ENCODE measurements around the gene PRRC2B. TPM values are rescaled to one million over a fixed set of nuclear protein-coding genes. Genes with fewer than 3 reads are reported as not detected.

PRRC2B gene
- total RNA-seq, 2 donors from 2014 or later = 122 to 246 TPM

DNA sequence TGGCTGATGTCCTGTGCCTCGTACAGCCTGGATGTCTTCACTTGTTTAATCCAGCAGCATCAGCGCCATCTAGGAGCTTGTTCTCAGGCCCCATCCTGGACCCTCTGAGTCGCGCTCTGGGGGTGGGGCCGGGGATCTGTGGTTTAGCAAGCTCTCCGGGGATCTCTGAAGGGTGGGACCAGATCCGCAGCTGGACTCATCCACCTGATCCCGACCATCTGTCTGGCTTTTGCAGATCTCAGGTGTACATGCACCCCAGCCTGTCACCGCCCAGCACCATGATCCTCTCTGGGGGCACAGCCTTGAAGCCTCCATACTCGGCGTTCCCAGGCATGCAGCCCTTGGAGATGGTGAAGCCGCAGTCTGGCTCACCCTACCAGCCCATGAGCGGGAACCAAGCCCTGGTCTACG lies 93.7 kb downstream of the PRRC2B start:
- Mint-ChIP-seq H3K36me3 (peaks cover 15% of the 10 kb centered on the region), H3K27ac (peak overlapping the region in 1 of 2 donors; percentile 2), H3K4me3 (no peak overlapping the region), H3K9me3 (no peaks in the 10 kb centered on the region), H3K4me1 (ENCODE audit: low read depth in 2 of 2) (peaks cover 0 to 16% of the 10 kb centered on the region in 2 donors), H3K27me3 (no peaks in the 10 kb centered on the region)
- no peak for DNase-seq (ENCODE audit: low spot score)
- ATAC-seq = no peak

DNA sequence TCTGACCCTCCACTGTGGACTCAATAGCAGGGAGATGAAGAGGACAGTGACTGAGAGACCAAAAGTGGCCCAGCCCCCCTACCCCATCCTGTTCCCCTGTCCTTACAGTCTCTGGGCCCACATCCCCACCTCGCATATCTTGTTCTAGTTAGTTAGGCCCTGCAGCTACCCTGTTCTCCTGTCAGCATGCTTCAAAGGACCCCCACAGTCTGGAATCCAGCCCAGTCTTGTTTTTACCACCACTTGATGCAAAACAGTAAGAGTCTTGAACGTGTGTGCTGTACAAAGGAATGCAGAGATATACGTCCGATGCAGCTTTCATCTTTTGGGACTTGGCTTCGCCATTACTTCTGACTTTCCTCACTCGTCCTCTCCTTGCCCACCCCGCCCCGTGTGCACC lies 96.6 kb downstream of the PRRC2B start:
- DNase-seq (ENCODE audit: low spot score) (no peak), ATAC-seq (no peak)
- Mint-ChIP-seq H3K27ac (no peak overlapping the region), H3K36me3 (peaks cover 22% of the 10 kb centered on the region), H3K4me1 (ENCODE audit: low read depth in 2 of 2) (peaks cover 0 to 16% of the 10 kb centered on the region in 2 donors), H3K4me3 (no peak overlapping the region), H3K9me3 (no peaks in the 10 kb centered on the region), H3K27me3 (no peaks in the 10 kb centered on the region)

DNA sequence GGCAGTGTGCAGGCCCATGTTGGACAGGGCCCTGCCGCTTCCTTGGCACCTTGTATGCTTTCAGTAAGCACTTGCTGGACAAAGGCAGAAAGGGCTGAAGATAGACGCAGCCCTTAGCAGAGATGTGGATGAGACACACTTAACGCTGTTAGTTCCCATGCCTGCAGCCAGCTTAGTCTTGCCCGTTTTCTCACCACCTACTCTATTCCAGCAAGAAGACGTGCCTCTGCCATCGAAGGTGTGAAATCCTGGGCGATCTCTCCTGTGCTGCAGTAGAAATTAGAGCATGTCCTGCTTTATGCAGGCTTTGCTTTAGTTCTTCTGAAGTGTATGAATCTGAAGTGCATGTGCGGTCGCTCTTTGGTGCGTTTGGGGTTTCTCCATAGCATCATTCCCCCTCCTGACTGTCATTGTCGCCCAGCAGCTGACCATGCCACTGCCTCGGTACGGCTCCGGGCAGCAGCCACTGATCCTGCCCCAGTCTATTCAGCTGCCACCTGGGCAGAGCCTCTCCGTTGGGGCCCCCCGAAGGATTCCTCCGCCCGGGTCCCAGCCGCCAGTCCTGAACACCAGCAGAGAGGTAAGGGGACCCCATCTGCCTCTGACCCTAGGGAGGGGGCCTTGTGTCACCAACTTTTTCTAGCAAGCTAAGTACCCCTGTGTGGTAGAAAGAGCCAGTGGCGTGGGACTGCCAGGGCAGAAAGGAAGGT lies 97.3 kb downstream of the PRRC2B start:
- no peak overlapping the region for H3K27ac Mint-ChIP-seq
- peaks cover 0 to 16% of the 10 kb centered on the region in 2 donors for H3K4me1 Mint-ChIP-seq (ENCODE audit: low read depth in 2 of 2)
- H3K36me3 Mint-ChIP-seq = peaks cover 22% of the 10 kb centered on the region
- no peak for ATAC-seq
- DNase-seq (ENCODE audit: low spot score) = no peak
- no peak overlapping the region for H3K4me3 Mint-ChIP-seq
- H3K27me3 Mint-ChIP-seq = no peaks in the 10 kb centered on the region
- no peaks in the 10 kb centered on the region for H3K9me3 Mint-ChIP-seq

DNA sequence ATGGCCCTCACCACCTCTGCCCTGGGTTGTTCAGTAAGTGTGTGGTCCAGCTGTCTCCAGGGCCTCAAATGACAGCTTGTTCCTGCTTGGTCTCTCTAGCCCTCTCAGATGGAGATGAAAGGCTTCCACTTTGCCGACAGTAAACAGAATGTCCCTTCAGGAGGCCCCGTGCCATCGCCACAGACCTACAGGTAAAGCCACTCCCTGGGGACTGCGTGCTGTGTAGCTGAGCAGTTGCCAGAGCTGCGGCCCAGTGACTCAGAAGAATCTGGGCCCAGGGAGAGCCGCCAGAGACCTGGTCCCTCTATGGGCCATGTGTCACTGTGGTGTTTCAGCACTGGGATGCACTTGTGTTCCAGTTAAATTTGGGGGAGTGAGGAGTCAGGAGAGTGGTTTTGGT lies 98.2 kb downstream of the PRRC2B start:
- ATAC-seq = no peak
- Mint-ChIP-seq H3K27ac (no peak overlapping the region), H3K36me3 (peaks cover 22% of the 10 kb centered on the region), H3K9me3 (no peaks in the 10 kb centered on the region), H3K4me1 (ENCODE audit: low read depth in 2 of 2) (peaks cover 0 to 16% of the 10 kb centered on the region in 2 donors), H3K4me3 (no peak overlapping the region), H3K27me3 (no peaks in the 10 kb centered on the region)
- no peak for DNase-seq (ENCODE audit: low spot score)

DNA sequence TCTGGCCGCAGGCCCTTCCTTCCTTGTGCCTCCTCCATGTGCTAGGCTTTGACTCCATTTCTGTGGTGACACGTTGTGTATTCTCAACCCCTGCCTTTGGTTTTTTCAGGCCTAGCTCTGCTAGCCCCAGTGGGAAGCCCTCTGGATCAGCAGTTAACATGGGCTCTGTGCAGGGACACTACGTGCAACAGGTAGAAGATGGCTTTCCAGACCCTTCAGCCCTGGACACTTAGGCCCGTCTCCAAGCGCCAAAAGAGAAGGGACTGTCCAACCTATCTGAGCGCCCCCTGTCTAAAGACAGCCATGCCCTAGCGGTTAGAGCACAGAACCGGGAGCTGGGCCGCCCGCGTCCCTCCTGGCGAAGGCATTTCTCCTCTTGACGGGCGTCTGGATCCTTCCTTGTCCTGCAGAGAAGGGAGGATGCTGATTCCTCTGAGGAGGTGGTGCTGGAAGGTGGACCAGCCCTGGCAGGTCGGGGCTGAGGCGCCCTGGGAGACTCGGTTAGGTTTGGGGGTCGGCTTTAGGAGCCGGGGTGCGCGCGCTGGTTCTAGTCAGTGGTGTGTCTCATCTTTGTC lies 100.5 kb downstream of the PRRC2B start:
- Mint-ChIP-seq H3K9me3 (no peaks in the 10 kb centered on the region), H3K27ac (no peak overlapping the region), H3K4me1 (ENCODE audit: low read depth in 2 of 2) (peaks cover 4 to 10% of the 10 kb centered on the region in 2 donors), H3K27me3 (no peaks in the 10 kb centered on the region), H3K36me3 (peaks cover 14% of the 10 kb centered on the region), H3K4me3 (no peak overlapping the region)
- ATAC-seq (no peak), DNase-seq (ENCODE audit: low spot score) (no peak)

DNA sequence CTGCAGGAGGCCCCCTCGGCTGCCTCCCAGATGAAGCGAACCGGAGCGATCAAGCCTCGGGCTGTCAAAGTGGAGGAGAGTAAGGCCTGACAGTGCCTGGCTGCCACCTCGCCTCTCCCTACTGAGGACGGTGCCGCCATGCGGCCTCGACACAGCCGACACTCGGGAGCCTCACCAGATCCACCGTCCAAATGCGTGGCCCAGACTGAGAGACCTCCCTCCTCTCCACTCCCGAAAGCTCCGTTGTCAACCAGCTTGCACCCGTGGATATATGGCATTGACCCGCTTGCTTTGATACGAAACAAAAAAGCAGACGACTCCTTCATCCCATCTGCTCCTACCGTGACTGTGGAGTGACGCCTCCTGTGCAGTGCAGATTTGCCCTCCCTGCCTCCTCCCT lies 101.9 kb downstream of the PRRC2B start:
- no peaks in the 10 kb centered on the region for H3K27me3 Mint-ChIP-seq
- ATAC-seq = no peak
- no peak overlapping the region for H3K27ac Mint-ChIP-seq
- no peak overlapping the region for H3K4me3 Mint-ChIP-seq
- no peak for DNase-seq (ENCODE audit: low spot score)
- no peaks in the 10 kb centered on the region for H3K9me3 Mint-ChIP-seq
- peaks cover 7% of the 10 kb centered on the region for H3K36me3 Mint-ChIP-seq
- H3K4me1 Mint-ChIP-seq (ENCODE audit: low read depth in 2 of 2) = peaks cover 13 to 18% of the 10 kb centered on the region in 2 donors

DNA sequence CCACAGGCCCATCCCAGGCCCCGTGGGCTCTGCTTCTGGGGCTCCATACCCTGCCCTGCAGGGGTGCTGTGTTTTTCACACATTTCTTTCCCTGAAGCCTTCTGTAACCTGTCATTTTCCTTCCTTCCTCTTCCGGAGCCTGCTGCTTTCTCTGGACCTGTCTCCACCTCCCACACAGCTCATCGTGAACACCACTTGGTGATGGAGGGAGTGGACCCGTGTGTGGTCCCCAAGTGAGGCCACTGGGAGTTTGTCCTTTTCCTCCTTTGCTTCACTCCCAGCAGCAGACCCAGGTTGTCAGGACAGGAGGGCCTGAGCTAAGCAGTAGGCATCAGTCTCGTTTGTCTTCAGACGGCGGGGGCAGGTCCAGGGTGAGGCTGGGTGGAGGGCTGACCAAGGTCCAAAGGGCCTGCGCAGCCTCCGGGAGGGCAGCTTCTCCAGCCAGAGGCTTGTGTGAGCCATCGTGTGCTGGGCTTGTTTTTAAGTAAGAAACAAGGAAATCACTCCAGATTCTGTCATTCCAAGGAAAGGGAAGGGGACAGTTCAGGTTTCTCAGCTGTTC lies 103.0 kb downstream of the PRRC2B start:
- no peak overlapping the region for H3K27ac Mint-ChIP-seq
- no peaks in the 10 kb centered on the region for H3K27me3 Mint-ChIP-seq
- no peak for DNase-seq (ENCODE audit: low spot score)
- H3K9me3 Mint-ChIP-seq = no peaks in the 10 kb centered on the region
- ATAC-seq = no peak
- no peak overlapping the region for H3K4me3 Mint-ChIP-seq
- peaks cover 7% of the 10 kb centered on the region for H3K36me3 Mint-ChIP-seq
- peaks cover 18 to 26% of the 10 kb centered on the region in 2 donors for H3K4me1 Mint-ChIP-seq (ENCODE audit: low read depth in 2 of 2)

DNA sequence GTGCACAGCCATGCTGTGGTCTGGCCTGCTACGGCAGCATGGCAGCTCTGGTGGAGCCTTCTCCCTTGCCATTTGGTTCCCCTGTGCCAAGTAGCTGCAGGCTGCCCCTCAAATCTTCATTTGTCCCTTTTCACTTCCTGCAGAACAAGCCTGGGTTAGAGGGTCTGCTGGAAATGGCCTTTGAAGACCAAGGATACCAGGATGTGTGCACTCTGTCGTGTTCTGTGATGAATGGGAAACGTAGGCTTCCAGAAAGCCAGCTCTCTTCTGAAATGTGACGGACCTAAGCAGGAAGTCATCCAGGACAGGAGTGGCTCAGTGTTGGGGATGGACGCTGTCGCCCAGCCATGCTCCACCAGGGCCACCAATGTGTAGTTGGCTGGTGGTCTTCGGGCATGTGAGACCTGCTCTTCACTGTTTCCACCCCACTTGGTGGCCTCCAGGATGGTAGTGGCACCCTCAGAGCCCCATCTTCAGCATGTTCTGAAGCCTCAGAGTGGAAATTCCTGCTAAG lies 105.4 kb downstream of the PRRC2B start:
- Mint-ChIP-seq H3K9me3 (no peaks in the 10 kb centered on the region), H3K4me3 (no peak overlapping the region), H3K27me3 (peaks cover 0 to 2% of the 10 kb centered on the region in 2 donors), H3K36me3 (no peaks in the 10 kb centered on the region), H3K27ac (peak overlapping the region; percentile 78 to 83), H3K4me1 (ENCODE audit: low read depth in 2 of 2) (peaks cover 35 to 38% of the 10 kb centered on the region in 2 donors)
- DNase-seq (ENCODE audit: low spot score) (no peak), ATAC-seq (no peak)

DNA sequence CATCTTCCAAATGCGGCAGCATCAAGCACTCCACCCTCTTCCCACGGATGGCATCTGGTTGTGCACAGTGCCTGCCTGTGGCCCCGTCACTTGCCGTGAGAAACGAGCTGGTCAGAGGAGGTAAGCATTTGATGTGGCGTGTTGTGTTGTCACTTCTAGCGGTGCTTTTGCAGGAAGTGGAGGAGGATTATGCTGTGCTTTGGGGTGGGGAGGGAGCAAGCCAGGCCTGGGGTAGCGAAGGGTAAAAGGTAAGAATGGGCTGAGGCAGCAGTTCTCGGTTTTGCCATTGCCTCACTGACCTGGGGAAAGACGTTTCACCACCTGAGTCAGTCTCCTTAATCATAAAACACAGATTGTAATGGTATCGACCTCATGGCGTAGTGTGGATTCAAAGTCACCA lies 106.5 kb downstream of the PRRC2B start:
- peaks cover 38 to 43% of the 10 kb centered on the region in 2 donors for H3K4me1 Mint-ChIP-seq (ENCODE audit: low read depth in 2 of 2)
- ATAC-seq (peak; percentile 13 to 62), DNase-seq (ENCODE audit: low spot score) (no peak)
- no peaks in the 10 kb centered on the region for H3K36me3 Mint-ChIP-seq
- peak overlapping the region; percentile 76 for H3K4me3 Mint-ChIP-seq
- H3K27me3 Mint-ChIP-seq = peaks cover 0 to 5% of the 10 kb centered on the region in 2 donors
- peak overlapping the region; percentile 78 to 83 for H3K27ac Mint-ChIP-seq
- H3K9me3 Mint-ChIP-seq = no peaks in the 10 kb centered on the region

DNA sequence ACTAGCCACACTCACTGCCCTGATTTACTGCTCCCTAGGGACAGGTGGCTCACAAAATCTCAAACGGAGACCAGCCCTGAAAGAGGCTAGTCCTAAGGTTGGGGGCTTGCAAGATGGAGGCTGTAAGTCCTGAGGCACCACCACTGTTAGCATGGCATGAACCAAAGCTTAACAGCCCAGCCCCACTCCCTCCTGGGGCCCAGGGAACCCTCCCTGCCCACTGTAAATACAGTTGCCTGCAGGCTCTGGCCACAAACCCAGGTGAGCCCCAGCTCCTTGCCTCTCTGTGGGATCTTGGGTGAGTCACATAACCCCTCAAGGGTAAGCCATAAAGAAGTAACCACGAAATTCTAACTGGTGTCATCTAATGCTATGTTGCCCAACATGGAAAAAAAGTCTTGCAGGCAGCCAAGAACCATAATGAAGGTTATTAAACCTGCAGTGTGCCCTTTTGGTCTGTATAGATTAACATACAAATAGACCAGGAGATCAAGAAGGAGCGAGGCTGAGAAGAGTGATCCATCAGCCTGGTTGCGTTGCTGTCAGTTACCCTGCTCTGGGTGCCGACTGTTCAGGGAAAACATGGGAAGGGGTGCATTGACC lies 107.2 kb downstream of the PRRC2B start:
- Mint-ChIP-seq H3K27me3 (peaks cover 0 to 5% of the 10 kb centered on the region in 2 donors), H3K36me3 (no peaks in the 10 kb centered on the region), H3K4me3 (peak overlapping the region; percentile 76), H3K27ac (peak overlapping the region; percentile 78 to 83), H3K9me3 (no peaks in the 10 kb centered on the region), H3K4me1 (ENCODE audit: low read depth in 2 of 2) (peaks cover 38 to 43% of the 10 kb centered on the region in 2 donors)
- DNase-seq (ENCODE audit: low spot score) (no peak), ATAC-seq (peak in 1 of 2 donors; percentile 22)

DNA sequence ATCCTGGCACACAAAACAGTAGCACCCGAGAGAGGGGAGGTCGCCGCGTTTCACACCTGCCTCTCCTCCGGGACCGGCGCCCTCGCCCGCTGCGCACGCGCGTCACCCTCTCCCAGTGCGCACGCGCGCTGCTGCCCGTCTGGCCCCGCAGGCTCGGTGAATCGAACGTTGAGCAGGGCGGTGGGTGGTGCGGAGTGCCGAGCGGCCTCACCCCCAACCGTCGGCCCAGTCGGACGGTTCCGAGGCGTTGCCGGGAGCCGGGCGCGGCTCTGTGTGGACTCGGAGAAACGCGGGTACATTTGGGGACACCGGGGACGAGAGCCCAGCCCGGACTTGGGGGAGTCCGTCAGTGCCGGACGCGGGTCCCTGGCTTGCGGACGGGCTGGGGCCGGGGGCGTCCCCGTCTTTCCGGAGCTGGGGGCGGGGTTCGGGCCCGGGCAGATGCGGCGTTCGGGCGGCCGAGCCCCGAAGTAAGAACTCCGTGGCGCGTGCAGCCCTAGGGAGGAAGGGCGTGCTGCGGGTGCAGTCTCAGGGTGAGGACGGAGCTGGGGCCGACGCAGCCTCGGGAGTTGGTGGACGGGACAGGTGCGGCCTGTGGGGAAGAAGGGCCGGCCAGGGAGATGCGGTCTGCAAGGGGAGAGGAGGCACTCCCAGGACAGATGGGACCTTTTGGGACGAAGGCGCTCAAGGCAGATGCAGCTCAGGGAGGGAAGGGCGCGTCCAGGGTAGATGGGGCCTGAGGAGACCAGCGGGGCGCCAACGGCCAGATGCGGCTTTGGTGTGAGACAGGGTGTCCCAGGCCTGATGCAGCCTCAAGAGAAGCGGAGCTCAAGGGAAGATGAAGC lies 109.1 kb downstream of the PRRC2B start, which contains the start of gene POMT1:
TSS of gene POMT1 (plus strand) at position 138 of the 845 bp plus-strand sequence. CDS start 1,301 bp downstream, outside the sequence.
- peak within 1 kb of the TSS; percentile 69 to 74 for H3K27ac Mint-ChIP-seq
- ATAC-seq (peak; percentile 84 to 90), DNase-seq (ENCODE audit: low spot score) (peak; percentile 89)
- peaks cover 38 to 43% of the 10 kb centered on the region in 2 donors for H3K4me1 Mint-ChIP-seq (ENCODE audit: low read depth in 2 of 2)
- H3K9me3 Mint-ChIP-seq = no peaks in the 10 kb centered on the region
- H3K27me3 Mint-ChIP-seq = peaks cover 0 to 5% of the 10 kb centered on the region in 2 donors
- no peaks in the 10 kb centered on the region for H3K36me3 Mint-ChIP-seq
- H3K4me3 Mint-ChIP-seq = peak within 1 kb of the TSS; percentile 94

DNA sequence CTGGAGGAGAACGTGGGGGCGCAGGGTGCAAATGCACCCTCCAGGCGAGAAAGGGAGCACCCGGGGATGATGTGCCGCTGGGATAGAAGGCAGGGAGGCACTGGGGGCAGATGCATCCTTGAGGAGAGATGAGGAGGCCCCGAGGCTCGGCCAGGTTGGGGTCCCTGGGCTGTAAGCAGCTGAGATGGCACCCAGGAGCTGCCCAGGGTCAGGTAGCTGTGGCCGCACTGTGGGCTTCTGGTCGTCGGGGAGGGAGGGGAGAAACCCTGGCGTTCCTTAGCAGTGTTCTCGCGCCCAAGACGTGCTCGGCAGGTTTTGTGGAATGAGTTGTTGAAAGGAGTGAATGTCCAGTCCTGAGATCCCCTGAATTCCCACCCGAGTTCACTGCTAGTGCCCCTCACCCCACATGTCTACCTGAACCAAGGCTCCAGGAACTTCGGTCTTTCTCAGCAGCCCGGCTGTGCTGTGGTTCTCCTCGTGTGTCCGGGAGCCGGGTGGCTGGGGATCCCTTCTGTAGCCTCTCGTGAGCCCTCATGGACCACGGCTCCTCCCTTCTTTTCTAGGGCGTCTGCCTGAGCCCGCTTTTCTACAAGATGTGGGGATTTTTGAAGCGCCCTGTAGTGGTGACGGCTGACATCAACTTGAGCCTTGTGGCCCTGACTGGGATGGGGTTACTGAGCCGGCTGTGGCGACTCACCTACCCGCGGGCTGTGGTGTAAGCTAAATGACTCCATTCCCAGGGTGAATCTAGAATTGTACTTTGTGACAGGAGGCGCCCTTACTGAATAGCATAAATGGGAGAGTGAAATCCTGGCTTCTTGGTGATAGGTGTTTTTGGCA lies 110.0 kb downstream of the PRRC2B start:
- Mint-ChIP-seq H3K4me1 (ENCODE audit: low read depth in 2 of 2) (peaks cover 38 to 43% of the 10 kb centered on the region in 2 donors), H3K36me3 (no peaks in the 10 kb centered on the region), H3K9me3 (no peaks in the 10 kb centered on the region)

More for the DNA sequence above, 110.0 kb downstream of the PRRC2B start:
- peak; percentile 46 to 68 for ATAC-seq
- no peak for DNase-seq (ENCODE audit: low spot score)
- peak overlapping the region; percentile 94 for H3K4me3 Mint-ChIP-seq
- peak overlapping the region; percentile 69 to 74 for H3K27ac Mint-ChIP-seq
- H3K27me3 Mint-ChIP-seq = peaks cover 0 to 5% of the 10 kb centered on the region in 2 donors
